K562 (cell line): ENCODE results near the gene IGSF8. TPM values are rescaled to one million over a fixed set of nuclear protein-coding genes. Genes with fewer than 3 reads are reported as not detected.

ENCODE experiments used
- ATAC-seq: fragments of 200-7000 bp; cut with Tn5 transposase; 3 replicates; pipeline ENCODE4 v1.9.1; 2020; ENCODE audit warnings: moderate library complexity
- BruUV-seq: library from RNA; stranded (reverse); fragments of 400-500 nt; replicated peaks from 2 replicates; lab custom pipeline; 2021; lab: Mats Ljungman, UMichigan
- CTCF ChIA-PET: fragments of 300-600 bp; formaldehyde crosslinking; extraction: SDS; loops from one replicate; lab custom pipeline; 2021; ENCODE audit warnings: low intra/inter-chr PET ratio; lab: Yijun Ruan, JAX
- POLR2A ChIA-PET: fragments of 300-600, 350-650 bp; sonication (Branson Sonifier 250); formaldehyde crosslinking; extraction: SDS; loops from one replicate; lab custom pipeline; 2021; ENCODE audit warnings: antibody characterized with exemption, inconsistent platforms; lab: Yijun Ruan, JAX
- DNase-seq, 4 experiments: peaks; one replicate each; pipeline versions ENCODE4 v3.0.0 to v3.0.0-alpha.2; 2011 to 2018; ENCODE audit warnings: low spot score in 3 of 4, mixed read lengths in 3 of 4; ENCODE audit errors: extremely low read depth in 1 of 4
- FAIRE-seq: peaks from 2 replicates; lab custom pipeline; 2011; peaks lifted over from hg19 to GRCh38; lab: Jason Lieb, UNC
- H2AFZ ChIP-seq: 2 replicates; pipeline ENCODE4 v1.6.0; 2011; ENCODE audit warnings: low read depth, low read length, control low read depth, inconsistent platforms
- H3K27ac ChIP-seq: fragments of 200-600 bp; 3 replicates; pipeline ENCODE4 v1.8.0; 2011; ENCODE audit warnings: low read depth, mild to moderate bottlenecking, control low read depth, inconsistent platforms, low read length, moderate library complexity, mixed read lengths; ENCODE audit errors: extremely low read depth
- H3K27me3 ChIP-seq, 2 experiments: fragments of 300-600 bp in 1 of 2; 2 replicates in 1 of 2; 3 replicates in 1 of 2; pipeline versions ENCODE4 v1.6.0 to v1.8.0; 2011; ENCODE audit warnings: inconsistent platforms in 2 of 2, low read length in 2 of 2, mild to moderate bottlenecking in 1 of 2, mixed read lengths in 1 of 2, moderate library complexity in 1 of 2; ENCODE audit not compliant: control insufficient read depth in 2 of 2, insufficient read depth in 2 of 2
- H3K36me3 ChIP-seq: fragments of 300-600 bp; 3 replicates; pipeline ENCODE4 v1.8.0; 2011; ENCODE audit warnings: mild to moderate bottlenecking, low read length, inconsistent platforms; ENCODE audit not compliant: control insufficient read depth, insufficient read depth
- H3K4me1 ChIP-seq, 2 experiments: fragments of 200-600 bp in 1 of 2; replicated peaks in 1 of 2; 2 replicates in 1 of 2; 3 replicates in 1 of 2; pipeline versions ENCODE4 v1.5.1 to v1.8.0; 2011; ENCODE audit warnings: inconsistent platforms in 2 of 2, low read length in 2 of 2, mild to moderate bottlenecking in 1 of 2, mixed read lengths in 1 of 2, moderate library complexity in 1 of 2; ENCODE audit not compliant: control insufficient read depth in 2 of 2, insufficient read depth in 2 of 2
- H3K4me2 ChIP-seq: 2 replicates; pipeline ENCODE4 v1.6.1; 2011; ENCODE audit warnings: low read length, control low read depth, inconsistent platforms, mixed read lengths; ENCODE audit not compliant: insufficient read depth
- H3K4me3 ChIP-seq: fragments of 200-600 bp; sonication (generic), shearing (Covaris generic); 2 replicates; pipeline ENCODE4 v1.5.1; 2016; ENCODE audit warnings: control low read depth, inconsistent platforms
- H3K79me2 ChIP-seq: fragments of 200-600 bp; 3 replicates; pipeline ENCODE4 v1.8.0; 2011; ENCODE audit warnings: low read length, inconsistent platforms; ENCODE audit not compliant: control insufficient read depth, insufficient read depth
- H3K9ac ChIP-seq, 2 experiments: 2 replicates each; pipeline versions ENCODE4 v1.6.0 to v1.6.1; 2011; ENCODE audit warnings: low read depth in 2 of 2, low read length in 2 of 2, control low read depth in 1 of 2, inconsistent platforms in 1 of 2, mild to moderate bottlenecking in 1 of 2, mixed read lengths in 1 of 2; ENCODE audit not compliant: insufficient read depth in 1 of 2
- H3K9me1 ChIP-seq: one replicate; pipeline ENCODE4 v1.6.0; 2011; ENCODE audit warnings: inconsistent platforms, mild to moderate bottlenecking, low read length, moderate library complexity; ENCODE audit not compliant: control insufficient read depth, insufficient read depth
- H3K9me3 ChIP-seq: replicated peaks from 2 replicates; pipeline ENCODE4 v1.5.1; 2011; ENCODE audit warnings: low read depth, low read length, inconsistent platforms; ENCODE audit not compliant: control insufficient read depth, insufficient read depth
- H4K20me1 ChIP-seq: replicated peaks from 2 replicates; pipeline ENCODE4 v1.6.1; 2011; ENCODE audit warnings: low read length, inconsistent platforms, mixed read lengths; ENCODE audit not compliant: control insufficient read depth, insufficient read depth
- CREM ChIP-seq: IDR thresholded peaks from 2 replicates; pipeline ENCODE4 v1.6.1; 2014; ENCODE audit warnings: antibody characterized with exemption, low read depth
- DPF2 ChIP-seq: fragments of 450-650 bp; IDR thresholded peaks from 2 replicates; pipeline ENCODE4 v1.6.1; 2016
- E2F8 ChIP-seq: fragments of 450-650 bp; IDR thresholded peaks from 2 replicates; pipeline ENCODE4 v1.7.1; 2018; ENCODE audit warnings: mild to moderate bottlenecking, low read depth; ENCODE audit not compliant: partially characterized antibody
- EP400 ChIP-seq: fragments of 450-650 bp; IDR thresholded peaks from 2 replicates; pipeline ENCODE4 v1.6.1; 2017; ENCODE audit warnings: antibody characterized with exemption, mild to moderate bottlenecking, moderate library complexity
- FOS ChIP-seq: IDR thresholded peaks from 3 replicates; pipeline ENCODE4 v1.6.1; 2011; ENCODE audit not compliant: insufficient read length; ENCODE audit errors: extremely low read depth
- GATA2 ChIP-seq: sonication (generic); formaldehyde crosslinking; IDR thresholded peaks from 2 replicates; pipeline ENCODE4 v1.4.0; 2020; ENCODE audit warnings: mild to moderate bottlenecking, missing genetic modification reagents
- HSF4 ChIP-seq: fragments of 250-450 bp; sonication (Bioruptor Pico); IDR thresholded peaks from 2 replicates; pipeline ENCODE4 v2.1.2; 2022; ENCODE audit warnings: mild to moderate bottlenecking, moderate library complexity, borderline replicate concordance
- NFYB ChIP-seq: IDR thresholded peaks from 2 replicates; pipeline ENCODE4 v1.6.1; 2011; ENCODE audit warnings: mild to moderate bottlenecking, moderate library complexity; ENCODE audit not compliant: insufficient read length; ENCODE audit errors: extremely low read depth
- PCBP1 ChIP-seq: fragments of 200-400 bp; formaldehyde crosslinking; IDR thresholded peaks from 2 replicates; pipeline ENCODE4 v1.6.1; 2018; ENCODE audit warnings: mild to moderate bottlenecking, low read depth, low read length; ENCODE audit not compliant: poor library complexity, severe bottlenecking
- RBM25 ChIP-seq: fragments of 200-400 bp; formaldehyde crosslinking; IDR thresholded peaks from 2 replicates; pipeline ENCODE4 v1.6.1; 2018; ENCODE audit warnings: low read length, low read depth, moderate library complexity; ENCODE audit not compliant: severe bottlenecking
- RFX1 ChIP-seq: fragments of 450-650 bp; IDR thresholded peaks from 2 replicates; pipeline ENCODE4 v1.6.1; 2016; ENCODE audit warnings: mild to moderate bottlenecking, moderate library complexity
- SPI1 ChIP-seq: IDR thresholded peaks from 2 replicates; pipeline ENCODE4 v1.6.1; 2011; ENCODE audit warnings: low read depth, low read length, control low read depth, borderline replicate concordance
- USF1 ChIP-seq: sonication (generic); formaldehyde crosslinking; IDR thresholded peaks from 2 replicates; pipeline ENCODE4 v1.9.0; 2022; ENCODE audit warnings: mild to moderate bottlenecking, missing genetic modification reagents
- ZNF449 ChIP-seq: fragments of 250-450 bp; sonication (Bioruptor Pico); IDR thresholded peaks from 2 replicates; pipeline ENCODE4 v1.8.0; 2022; ENCODE audit warnings: moderate library complexity, mild to moderate bottlenecking, inconsistent platforms
- WGBS: fragments of 100-300 bp; shearing (Covaris generic); methylation state at CpG from one replicate; pipeline ENCODE4 v1.1.6; 2016; ENCODE audit warnings: low coverage, mixed read lengths; ENCODE audit not compliant: insufficient coverage; ENCODE audit errors: missing lambda C conversion rate; 5-methylcytosine and 5-hydroxymethylcytosine counted together
- in situ Hi-C: fragments of 300-500 bp; cut with MboI; formaldehyde crosslinking; loops from 4 replicates; pipeline ENCODE4 v1.15.0; 2018; ENCODE audit warnings: inconsistent platforms, mixed read lengths
- intact Hi-C: fragments of 100-400 bp; cut with micrococcal nuclease; formaldehyde crosslinking; loops from 2 replicates; pipeline ENCODE4 v1.14.2; 2022
- polyA plus RNA-seq, 8 experiments: library from polyadenylated mRNA; depleted of rRNA in 4 of 8; stranded (reverse) in 5 of 8; unstranded in 3 of 8; fragments of >200 nt; fragmentation: Nextera tagmentation in 2 of 8; fragmentation: Illumina TruSeq in 1 of 8; extraction: Ambion mirVana in 2 of 8; extraction: Trizol in 1 of 8; gene quantifications; 2 replicates each; pipeline versions ENCODE4 v1.2.1 to v1.2.3, GENCODE V29; 2011 to 2014; ENCODE audit warnings: inconsistent platforms in 1 of 8, missing spikeins in 1 of 8
- total RNA-seq, 7 experiments: library from RNA; depleted of rRNA in 6 of 7; stranded (reverse); fragments of >200 nt in 6 of 7; fragmentation: Illumina TruSeq in 2 of 7; extraction: Trizol in 2 of 7; gene quantifications; 2 replicates each; pipeline versions ENCODE4 v1.2.1 to v1.2.3, GENCODE V29; 2011 to 2021; ENCODE audit warnings: low replicate concordance in 1 of 7

The IGSF8 gene
- total and polyA plus RNA-seq, 9 of the 15 experiments (the other 6 are each of a cell fraction or from before 2014, with no cell fraction given), result 0.32 to 11.7 (median 3.2) TPM

GRCh38 chr1:160050619-160051018 is 47.8 kb downstream of the IGSF8 start:
- DNase-seq, result no peak
- WGBS, result 0% methylated on average over 1 of the region's 1 CpG
- ATAC-seq, result no peak
- no TSS peak for BruUV-seq
- ChIA-PET CTCF (no interaction called here), POLR2A (interaction anchor here (0.7 kb wide), 1 partner anchor 57 kb away, joined by 3 read pairs; no protein-coding TSS in a partner anchor)
- intact Hi-C loops (no loop called here), in situ Hi-C loops (no loop called here)
- H3K9me3 ChIP-seq, result no peaks in the 10 kb centered on the region
- 0 out of 2 replicates have a peak, but pooled peaks cover 3% of the 10 kb centered on the region for H4K20me1 ChIP-seq
- H3K4me1 ChIP-seq, result peaks cover 11 to 20% of the 10 kb centered on the region in 2 experiments; a peak in 4 of 5 replicates
- no peaks in the 10 kb centered on the region for H3K36me3 ChIP-seq
- H3K27ac ChIP-seq, result no peak overlapping the region
- FAIRE-seq, result no peak
- no peak overlapping the region for H3K4me2 ChIP-seq
- no peaks in the 10 kb centered on the region for H3K79me2 ChIP-seq
- H3K9ac ChIP-seq, result no peak overlapping the region
- no peak overlapping the region for H2AFZ ChIP-seq
- H3K27me3 ChIP-seq, result peaks cover 15 to 36% of the 10 kb centered on the region in 2 experiments
- H3K9me1 ChIP-seq, result no peaks in the 10 kb centered on the region
- H3K4me3 ChIP-seq, result no peak overlapping the region
- no peak for TF ChIP-seq NFYB
- TF ChIP-seq EP400, result no peak
- no peak for TF ChIP-seq RFX1
- TF ChIP-seq HSF4 (CRISPR knock-in tag), result no peak
- TF ChIP-seq FOS, result no peak
- TF ChIP-seq E2F8, result no peak
- no peak for TF ChIP-seq DPF2
- TF ChIP-seq USF1, result no peak
- no peak for TF ChIP-seq ZNF449 (CRISPR knock-in tag)
- no peak for TF ChIP-seq CREM
- no peak for TF ChIP-seq RBM25
- TF ChIP-seq PCBP1, result no peak
- no peak for TF ChIP-seq SPI1
- no peak for TF ChIP-seq GATA2
